MM.1S (cell line): ENCODE results near the gene CDRT15.
"Not testable (repeated sequence)": the region's sequence is repeated elsewhere in the genome, so short reads cannot be mapped to it uniquely, and the experiment has no call there.

ENCODE experiments used
- DNase-seq: peaks from one replicate; pipeline ENCODE4 v3.0.0-alpha.2; 2015
- H2AFZ ChIP-seq: fragments of 300-600 bp; sonication (generic); 2 replicates; pipeline ENCODE4 v1.6.0; 2016; ENCODE audit warnings: antibody characterized with exemption, low read length
- H3F3A ChIP-seq: fragments of 300-600 bp; sonication (generic); 2 replicates; pipeline ENCODE4 v1.6.1; 2016; ENCODE audit warnings: mild to moderate bottlenecking, antibody characterized with exemption, low read length, moderate library complexity, mixed read lengths; ENCODE audit not compliant: insufficient read depth
- H3K27ac ChIP-seq: fragments of 300-600 bp; sonication (generic); 2 replicates; pipeline ENCODE4 v1.5.1; 2016; ENCODE audit warnings: mild to moderate bottlenecking, low read length
- H3K27me3 ChIP-seq: fragments of 300-600 bp; sonication (generic); replicated peaks from 2 replicates; pipeline ENCODE4 v1.6.0; 2016; ENCODE audit warnings: low read length; ENCODE audit not compliant: insufficient read depth
- H3K36me3 ChIP-seq: fragments of 300-600 bp; sonication (generic); replicated peaks from 2 replicates; pipeline ENCODE4 v1.6.1; 2016; ENCODE audit warnings: mild to moderate bottlenecking, low read length, mixed read lengths; ENCODE audit not compliant: insufficient read depth
- H3K4me1 ChIP-seq: fragments of 300-600 bp; sonication (generic); 2 replicates; pipeline ENCODE4 v1.6.1; 2016; ENCODE audit warnings: low read length, mixed read lengths
- H3K4me2 ChIP-seq: fragments of 300-600 bp; sonication (generic); 2 replicates; pipeline ENCODE4 v1.6.0; 2016; ENCODE audit warnings: low read depth, low read length
- H3K4me3 ChIP-seq: fragments of 300-600 bp; sonication (generic); 2 replicates; pipeline ENCODE4 v1.5.1; 2016; ENCODE audit warnings: low read length, mixed read lengths
- H3K79me2 ChIP-seq: fragments of 300-600 bp; sonication (generic); 2 replicates; pipeline ENCODE4 v1.6.1; 2016; ENCODE audit warnings: mixed run types, low read length, mixed read lengths
- H3K9ac ChIP-seq: fragments of 300-600 bp; sonication (generic); 2 replicates; pipeline ENCODE4 v1.6.1; 2016; ENCODE audit warnings: low read length, mixed read lengths
- H3K9me2 ChIP-seq: fragments of 300-600 bp; sonication (generic); replicated peaks from 2 replicates; pipeline ENCODE4 v1.6.1; 2016; ENCODE audit warnings: mild to moderate bottlenecking, low read length, mixed read lengths; ENCODE audit not compliant: insufficient read depth
- H3K9me3 ChIP-seq: fragments of 300-600 bp; sonication (generic); replicated peaks from 2 replicates; pipeline ENCODE4 v1.6.1; 2016; ENCODE audit warnings: mild to moderate bottlenecking, low read length, mixed read lengths; ENCODE audit not compliant: insufficient read depth
- H4K20me1 ChIP-seq: fragments of 300-600 bp; sonication (generic); 2 replicates; pipeline ENCODE4 v1.6.1; 2016; ENCODE audit warnings: mild to moderate bottlenecking, low read length, moderate library complexity, mixed read lengths; ENCODE audit not compliant: insufficient read depth
- CTCF ChIP-seq: fragments of 300-600 bp; sonication (generic); IDR thresholded peaks from 2 replicates; pipeline ENCODE4 v1.5.1; 2016; ENCODE audit warnings: antibody characterized with exemption, low read length, mixed read lengths
- EZH2 ChIP-seq: fragments of 300-600 bp; sonication (generic); optimal IDR thresholded peaks from 2 replicates; pipeline ENCODE3; 2017; ENCODE audit warnings: low read depth, mild to moderate bottlenecking, antibody characterized with exemption, low read length, mixed read lengths
- EZH2phosphoT487 ChIP-seq: fragments of 300-600 bp; sonication (generic); IDR thresholded peaks from 2 replicates; pipeline ENCODE4 v1.6.1; 2018; ENCODE audit warnings: antibody characterized with exemption, low read length

Gene CDRT15

GRCh38 chr17:14197586-14197985 lies 39.1 kb downstream of the CDRT15 start:
- H3F3A ChIP-seq = no peaks in the 10 kb centered on the region
- no peak for TF ChIP-seq CTCF
- TF ChIP-seq EZH2 = no peak
- no peak for TF ChIP-seq EZH2phosphoT487
- no peak overlapping the region for H3K27ac ChIP-seq
- no peaks in the 10 kb centered on the region for H3K79me2 ChIP-seq
- no peaks in the 10 kb centered on the region for H4K20me1 ChIP-seq
- no peaks in the 10 kb centered on the region for H3K27me3 ChIP-seq
- H3K4me1 ChIP-seq = no peaks in the 10 kb centered on the region
- H3K4me2 ChIP-seq = no peak overlapping the region
- DNase-seq = no peak
- H3K9ac ChIP-seq = no peak overlapping the region
- no peaks in the 10 kb centered on the region for H3K9me2 ChIP-seq
- H3K4me3 ChIP-seq = no peak overlapping the region
- H3K9me3 ChIP-seq = no peaks in the 10 kb centered on the region
- no peaks in the 10 kb centered on the region for H3K36me3 ChIP-seq
- no peak overlapping the region for H2AFZ ChIP-seq

DNA sequence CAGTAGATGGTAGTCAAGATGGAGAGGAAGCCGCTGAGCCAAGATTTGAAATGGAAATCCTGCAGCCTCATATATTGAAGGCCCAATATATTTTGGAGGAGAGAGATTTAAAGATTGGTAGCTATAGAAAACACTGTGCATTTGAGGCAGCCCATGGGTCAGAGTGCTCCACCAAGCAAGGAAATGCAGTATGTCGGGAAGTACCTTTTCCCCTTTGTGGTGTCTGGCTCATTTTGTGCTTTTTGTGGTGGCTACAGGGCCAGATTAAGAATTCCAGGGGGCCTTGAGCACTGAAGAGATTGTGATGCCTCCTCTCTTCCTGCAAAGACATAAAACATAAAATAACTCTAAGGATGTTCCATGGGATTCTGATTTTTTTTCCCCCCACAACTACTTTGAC lies 39.6 kb downstream of the CDRT15 start:
- H3K9me2 ChIP-seq = no peaks in the 10 kb centered on the region
- H3K4me3 ChIP-seq = no peak overlapping the region
- no peak overlapping the region for H2AFZ ChIP-seq
- no peaks in the 10 kb centered on the region for H3K9me3 ChIP-seq
- no peak overlapping the region for H3K9ac ChIP-seq
- no peaks in the 10 kb centered on the region for H3K36me3 ChIP-seq
- no peak overlapping the region for H3K4me2 ChIP-seq
- H3K4me1 ChIP-seq = no peaks in the 10 kb centered on the region
- H3K27ac ChIP-seq = no peak overlapping the region
- H3K27me3 ChIP-seq = no peaks in the 10 kb centered on the region
- TF ChIP-seq EZH2 (no peak), CTCF (no peak), EZH2phosphoT487 (no peak)
- no peak for DNase-seq
- no peaks in the 10 kb centered on the region for H3K79me2 ChIP-seq
- H4K20me1 ChIP-seq = no peaks in the 10 kb centered on the region
- H3F3A ChIP-seq = no peaks in the 10 kb centered on the region

- no peak overlapping the region for H3K4me3 ChIP-seq
- TF ChIP-seq EZH2 (no peak), EZH2phosphoT487 (no peak), CTCF (no peak)
- no peaks in the 10 kb centered on the region for H3K27me3 ChIP-seq
- H3K4me1 ChIP-seq = no peaks in the 10 kb centered on the region
- H3K36me3 ChIP-seq = no peaks in the 10 kb centered on the region
- H3K79me2 ChIP-seq = no peaks in the 10 kb centered on the region
- no peak for DNase-seq
- H3F3A ChIP-seq = no peaks in the 10 kb centered on the region
- no peak overlapping the region for H3K27ac ChIP-seq
- no peak overlapping the region for H3K4me2 ChIP-seq
- H3K9me3 ChIP-seq = no peaks in the 10 kb centered on the region
- H4K20me1 ChIP-seq = no peaks in the 10 kb centered on the region
- H3K9ac ChIP-seq = no peak overlapping the region
- H3K9me2 ChIP-seq = no peaks in the 10 kb centered on the region
- no peak overlapping the region for H2AFZ ChIP-seq
These were observed 40.2 kb downstream of the CDRT15 start for GRCh38 chr17:14196377-14196997.

DNA sequence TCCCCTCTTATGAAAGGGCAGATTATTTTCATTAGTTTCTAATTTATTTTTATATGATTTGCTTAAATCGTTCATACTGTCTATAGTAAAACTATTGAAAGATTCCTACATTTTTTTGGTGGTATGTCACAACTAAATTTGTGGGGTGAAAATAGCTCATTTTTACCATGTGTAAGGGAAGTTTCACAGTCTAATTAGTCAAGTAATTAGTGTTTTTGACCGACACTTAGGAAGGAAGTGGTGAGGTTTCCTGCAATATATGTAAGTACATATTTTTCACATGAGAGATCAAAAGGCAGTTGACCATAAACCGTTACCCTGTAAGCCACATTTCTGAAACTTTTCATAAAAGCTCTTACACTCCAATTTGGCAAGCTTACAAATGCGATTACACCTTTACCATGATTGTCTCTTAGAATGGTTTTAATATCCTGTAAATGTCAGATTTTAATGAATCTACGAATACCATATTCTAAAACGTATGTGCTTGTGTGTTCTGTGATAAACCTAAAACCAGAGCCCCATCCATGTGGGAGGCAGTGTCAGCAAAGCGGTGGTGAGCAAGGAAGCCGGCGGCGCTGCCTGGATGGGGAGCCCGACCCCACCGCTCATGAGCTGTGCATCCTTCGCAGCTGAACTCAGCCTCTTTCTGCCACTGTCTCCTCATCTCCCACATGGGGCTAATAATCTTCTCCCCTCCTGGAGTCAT lies 43.9 kb downstream of the CDRT15 start:
- not testable (repeated sequence) for H3K79me2 ChIP-seq, DNase-seq, H3K36me3 ChIP-seq, H3K9me2 ChIP-seq, H4K20me1 ChIP-seq, H3F3A ChIP-seq, H3K27ac ChIP-seq, H3K9me3 ChIP-seq, H2AFZ ChIP-seq, H3K4me2 ChIP-seq, H3K27me3 ChIP-seq, H3K4me1 ChIP-seq, H3K9ac ChIP-seq, H3K4me3 ChIP-seq

DNA sequence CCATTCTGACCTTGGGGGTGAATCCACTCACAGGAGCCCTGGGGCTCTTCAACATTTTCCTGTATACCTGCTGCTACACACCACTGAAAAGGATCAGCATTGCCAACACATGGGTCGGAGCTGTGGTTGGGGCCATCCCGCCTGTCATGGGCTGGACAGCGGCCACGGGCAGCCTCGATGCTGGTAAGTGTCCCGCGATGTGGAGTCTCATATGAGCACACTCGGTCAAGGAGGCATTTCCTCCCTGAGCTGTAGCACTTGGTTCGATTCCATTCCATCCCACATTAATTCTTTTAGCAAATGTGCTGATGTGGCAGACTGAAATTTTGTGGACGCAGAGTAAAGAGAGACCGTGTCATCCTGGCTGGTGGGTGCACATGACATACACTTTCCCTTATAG lies 44.6 kb downstream of the CDRT15 start:
- not testable (repeated sequence) for H3K79me2 ChIP-seq, H4K20me1 ChIP-seq

More for the DNA sequence above, 44.6 kb downstream of the CDRT15 start:
- not testable (repeated sequence) for H3K4me2 ChIP-seq, H3K9me3 ChIP-seq, H2AFZ ChIP-seq, H3K4me3 ChIP-seq, H3F3A ChIP-seq, H3K27ac ChIP-seq, H3K4me1 ChIP-seq, H3K9ac ChIP-seq, DNase-seq, H3K9me2 ChIP-seq, H3K27me3 ChIP-seq, H3K36me3 ChIP-seq
